Kidney epithelial cell (primary cell): ENCODE data around the gene TBC1D16. TPM values are rescaled to one million over a fixed set of nuclear protein-coding genes. Genes with fewer than 3 reads are reported as not detected.

ENCODE experiments used
- DNase-seq: peaks from one replicate; pipeline ENCODE4 v3.0.0-alpha.2; 2010; ENCODE audit warnings: low read depth
- H3K27me3 ChIP-seq: 2 replicates; pipeline ENCODE4 v1.6.0; 2011; ENCODE audit warnings: low read length; ENCODE audit not compliant: control insufficient read depth, insufficient read depth
- H3K36me3 ChIP-seq: 2 replicates; pipeline ENCODE4 v1.5.1; 2011; ENCODE audit warnings: low read length; ENCODE audit not compliant: control insufficient read depth, insufficient read depth
- H3K4me3 ChIP-seq: 2 replicates; pipeline ENCODE4 v1.5.1; 2011; ENCODE audit warnings: low read depth, mild to moderate bottlenecking, control low read depth, low read length
- total RNA-seq: library from RNA; depleted of rRNA; stranded (reverse); fragments of >200 nt; gene quantifications from 2 replicates; pipeline ENCODE4 v1.2.3, GENCODE V29; 2015
- TF ChIP-seq, protein P1 (sequence below): IDR thresholded peaks from 2 replicates; pipeline ENCODE4 v1.5.1; 2011; ENCODE audit warnings: mild to moderate bottlenecking, moderate library complexity, low read length, control low read depth, inconsistent platforms; ENCODE audit not compliant: insufficient read depth, poor library complexity, severe bottlenecking

Gene TBC1D16
- total RNA-seq, 1 donor from 2014 or later: 58.5 TPM

- Histone ChIP-seq H3K27me3 (no peaks in the 10 kb centered on the region), H3K36me3 (no peaks in the 10 kb centered on the region), H3K4me3 (no peak overlapping the region)
- no peak for DNase-seq
- TF ChIP-seq, protein P1, sequence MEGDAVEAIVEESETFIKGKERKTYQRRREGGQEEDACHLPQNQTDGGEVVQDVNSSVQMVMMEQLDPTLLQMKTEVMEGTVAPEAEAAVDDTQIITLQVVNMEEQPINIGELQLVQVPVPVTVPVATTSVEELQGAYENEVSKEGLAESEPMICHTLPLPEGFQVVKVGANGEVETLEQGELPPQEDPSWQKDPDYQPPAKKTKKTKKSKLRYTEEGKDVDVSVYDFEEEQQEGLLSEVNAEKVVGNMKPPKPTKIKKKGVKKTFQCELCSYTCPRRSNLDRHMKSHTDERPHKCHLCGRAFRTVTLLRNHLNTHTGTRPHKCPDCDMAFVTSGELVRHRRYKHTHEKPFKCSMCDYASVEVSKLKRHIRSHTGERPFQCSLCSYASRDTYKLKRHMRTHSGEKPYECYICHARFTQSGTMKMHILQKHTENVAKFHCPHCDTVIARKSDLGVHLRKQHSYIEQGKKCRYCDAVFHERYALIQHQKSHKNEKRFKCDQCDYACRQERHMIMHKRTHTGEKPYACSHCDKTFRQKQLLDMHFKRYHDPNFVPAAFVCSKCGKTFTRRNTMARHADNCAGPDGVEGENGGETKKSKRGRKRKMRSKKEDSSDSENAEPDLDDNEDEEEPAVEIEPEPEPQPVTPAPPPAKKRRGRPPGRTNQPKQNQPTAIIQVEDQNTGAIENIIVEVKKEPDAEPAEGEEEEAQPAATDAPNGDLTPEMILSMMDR: no peak
Observed at GRCh38 chr17:79979221-79979741, 56.4 kb downstream of the TBC1D16 start.

GRCh38 chr17:79978548-79978855, 57.2 kb downstream of the TBC1D16 start:
- Histone ChIP-seq H3K36me3 (no peaks in the 10 kb centered on the region), H3K4me3 (no peak overlapping the region), H3K27me3 (no peaks in the 10 kb centered on the region)
- DNase-seq: no peak
- TF ChIP-seq, protein P1: no peak

- Histone ChIP-seq H3K4me3 (no peak overlapping the region), H3K27me3 (no peaks in the 10 kb centered on the region), H3K36me3 (no peaks in the 10 kb centered on the region)
- no peak for DNase-seq
- TF ChIP-seq, protein P1: no peak
Observed at GRCh38 chr17:79977708-79978547, 57.7 kb downstream of the TBC1D16 start.

DNA sequence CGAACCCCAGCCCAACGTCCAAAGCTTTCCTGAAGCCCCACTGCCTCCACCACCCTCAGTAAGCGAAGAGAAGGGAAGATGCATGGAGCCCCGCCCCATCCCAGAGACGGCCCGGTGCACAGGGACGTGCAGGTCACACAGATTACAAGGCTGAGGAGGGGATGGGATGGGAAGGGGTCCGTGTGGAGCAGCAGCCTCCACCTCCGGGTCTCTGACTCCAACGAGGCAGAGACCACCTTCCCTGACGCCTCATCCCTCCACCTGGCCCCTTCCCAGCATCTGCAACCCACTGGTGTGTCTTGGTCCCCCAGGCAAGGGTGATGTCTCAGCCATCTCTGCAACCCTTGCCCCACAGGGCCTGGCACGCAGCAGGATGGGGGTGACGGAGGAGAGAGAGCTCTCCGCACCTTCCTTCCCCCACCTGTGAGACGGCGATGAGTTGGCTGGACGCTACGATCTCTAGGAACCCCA, 58.5 kb downstream of the TBC1D16 start:
- no peak for DNase-seq
- H3K4me3 ChIP-seq: no peak overlapping the region
- H3K36me3 ChIP-seq: no peaks in the 10 kb centered on the region
- TF ChIP-seq, protein P1: no peak
- H3K27me3 ChIP-seq: no peaks in the 10 kb centered on the region

- TF ChIP-seq, protein P1: no peak
- no peak for DNase-seq
- no peaks in the 10 kb centered on the region for H3K36me3 ChIP-seq
Observed at GRCh38 chr17:79976451-79976850, 59.2 kb downstream of the TBC1D16 start.

More at GRCh38 chr17:79976451-79976850, 59.2 kb downstream of the TBC1D16 start:
- H3K4me3 ChIP-seq: no peak overlapping the region
- no peaks in the 10 kb centered on the region for H3K27me3 ChIP-seq
